ENCODE results near the gene PCDHA10. TPM values are rescaled to one million over a fixed set of nuclear protein-coding genes. Genes with fewer than 3 reads are reported as not detected.

Gene PCDHA10
- total RNA-seq, 1 experiment from 2014 or later: 0.04 TPM

- H3K36me3 ChIP-seq (ENCODE audit: low read depth, low read length): no peaks in the 10 kb centered on the region
- no peak for ATAC-seq
- DNase-seq: no peak
- no TSS peak for BruUV-seq (replicated peaks)
- no peaks in the 10 kb centered on the region for H3K9me2 ChIP-seq (replicated peaks; ENCODE audit: low read length)
- POLR2A ChIA-PET (ENCODE audit: unreplicated experiment): no interaction called here
- intact Hi-C loops (cut with micrococcal nuclease): no loop called here
- no peaks in the 10 kb centered on the region for H3K4me1 ChIP-seq (ENCODE audit: insufficient read depth, low read length)
- H2AFZ ChIP-seq (ENCODE audit: low read length): no peak overlapping the region
- no peak overlapping the region for H3K4me2 ChIP-seq (ENCODE audit: low read length)
- H3K9ac ChIP-seq (ENCODE audit: low read length): no peak overlapping the region
- no peak overlapping the region for H3K4me3 ChIP-seq (ENCODE audit: low read length)
- H3F3A ChIP-seq (ENCODE audit: low read length, unreplicated experiment): no peaks in the 10 kb centered on the region
- no peaks in the 10 kb centered on the region for H3K27me3 ChIP-seq (ENCODE audit: low read length)
- H3K79me2 ChIP-seq (ENCODE audit: low read length): no peaks in the 10 kb centered on the region
- no peaks in the 10 kb centered on the region for H4K20me1 ChIP-seq (ENCODE audit: low read length)
- no peaks in the 10 kb centered on the region for H3K9me3 ChIP-seq (ENCODE audit: low read length)
- CTCF ChIA-PET: no interaction called here
- TF ChIP-seq EZH2phosphoT487 (IDR thresholded peaks at IDR 0.05; ENCODE audit: borderline replicate concordance, low read length) (no peak), EZH2 (IDR thresholded peaks at IDR 0.05; ENCODE audit: low read length, unreplicated experiment) (no peak), CTCF (conservative IDR thresholded peaks at IDR 0.05; ENCODE audit: low read depth, low read length) (no peak)
- H3K27ac ChIP-seq (ENCODE audit: low read length): no peak overlapping the region
These were observed 46.8 kb upstream of the PCDHA10 start for GRCh38 chr5:140808889-140809291.

GRCh38 chr5:140821375-140822280, 34.1 kb upstream of the PCDHA10 start, which contains the start of gene PCDHA5:
PCDHA5 (plus strand) TSS chr5:140821613.
- Histone ChIP-seq H3K27ac (ENCODE audit: low read length) (no peak within 1 kb of the TSS), H3K79me2 (ENCODE audit: low read length) (no peaks in the 10 kb centered on the region), H3K9me3 (ENCODE audit: low read length) (no peaks in the 10 kb centered on the region), H3K9ac (ENCODE audit: low read length) (peak within 1 kb of the TSS; percentile 47; the same call in 1 of the 2 replicates), H3K27me3 (ENCODE audit: low read length) (no peaks in the 10 kb centered on the region), H3K4me2 (ENCODE audit: low read length) (peak within 1 kb of the TSS; percentile 82), H4K20me1 (ENCODE audit: low read length) (no peaks in the 10 kb centered on the region), H3K9me2 (replicated peaks; ENCODE audit: low read length) (no peaks in the 10 kb centered on the region), H3K4me1 (ENCODE audit: insufficient read depth, low read length) (no peaks in the 10 kb centered on the region), H3F3A (ENCODE audit: low read length, unreplicated experiment) (no peaks in the 10 kb centered on the region), H3K36me3 (ENCODE audit: low read depth, low read length) (no peaks in the 10 kb centered on the region), H3K4me3 (ENCODE audit: low read length) (peak within 1 kb of the TSS; percentile 76), H2AFZ (ENCODE audit: low read length) (peak within 1 kb of the TSS; percentile 94)
- TF ChIP-seq CTCF (conservative IDR thresholded peaks at IDR 0.05; ENCODE audit: low read depth, low read length): peak; percentile 69
- TF ChIP-seq EZH2 (IDR thresholded peaks at IDR 0.05; ENCODE audit: low read length, unreplicated experiment): no peak
- no peak for TF ChIP-seq EZH2phosphoT487 (IDR thresholded peaks at IDR 0.05; ENCODE audit: borderline replicate concordance, low read length)
- BruUV-seq (replicated peaks): TSS peak; percentile 61
- intact Hi-C loops (cut with micrococcal nuclease): loop anchor here (1.0 kb wide), 1 partner anchor 220 kb away; no protein-coding TSS in a partner anchor
- ATAC-seq (peak; percentile 82), DNase-seq (peak; percentile 83)
- POLR2A ChIA-PET (ENCODE audit: unreplicated experiment): interaction anchor here (0.6 kb wide), 1 partner anchor 104 kb away, joined by 3 read pairs; the partner anchor contains the start of gene PCDHAC1
- CTCF ChIA-PET: interaction anchor here (0.6 to 1.5 kb wide), 7 partner anchors 14 to 645 kb away, joined by 3 to 34 read pairs (median 7); partner anchors contain the start of genes PCDHA4, PCDHA8 and PCDHAC2

Data from PC-3 (cell line).